ENCODE measurements around the gene THOP1.
A peak's percentile ranks its signal among the peaks of the same experiment; 100 is the strongest.

THOP1 gene

GRCh38 chr19:2785244-2785997, at the start of gene THOP1:
TSS of gene THOP1 (plus strand) at chr19:2785503. CDS start at chr19:2785663, 160 bp downstream.
- peak; percentile 99 for DNase-seq (ENCODE audit: low read depth in 2 of 2, low spot score in 1 of 2)

GRCh38 chr19:2736550-2737190, 48.6 kb upstream of the THOP1 start:
- no peak for DNase-seq (ENCODE audit: low read depth in 2 of 2, low spot score in 1 of 2)

- peak; percentile 98 for DNase-seq (ENCODE audit: low read depth in 2 of 2, low spot score in 1 of 2)
Measured at GRCh38 chr19:2739602-2740313, 45.5 kb upstream of the THOP1 start, which contains the start of gene SLC39A3. TSS of gene SLC39A3 (minus strand) at chr19:2740017. CDS start at chr19:2737257, 2,760 bp downstream.

- DNase-seq (ENCODE audit: low read depth in 2 of 2, low spot score in 1 of 2) = no peak
Measured at GRCh38 chr19:2740314-2740656, 45.0 kb upstream of the THOP1 start.

GRCh38 chr19:2743099-2743498, 42.2 kb upstream of the THOP1 start:
- no peak for DNase-seq (ENCODE audit: low read depth in 2 of 2, low spot score in 1 of 2)

- DNase-seq (ENCODE audit: low read depth in 2 of 2, low spot score in 1 of 2) = no peak
Measured at GRCh38 chr19:2744113-2744512, 41.2 kb upstream of the THOP1 start.

GRCh38 chr19:2747349-2747748, 38.0 kb upstream of the THOP1 start:
- DNase-seq (ENCODE audit: low read depth in 2 of 2, low spot score in 1 of 2) = no peak

- no peak for DNase-seq (ENCODE audit: low read depth in 2 of 2, low spot score in 1 of 2)
Measured at GRCh38 chr19:2750808-2751437, 34.4 kb upstream of the THOP1 start.

- no peak for DNase-seq (ENCODE audit: low read depth in 2 of 2, low spot score in 1 of 2)
Measured at GRCh38 chr19:2751438-2751830, 33.9 kb upstream of the THOP1 start.

- DNase-seq (ENCODE audit: low read depth in 2 of 2, low spot score in 1 of 2) = no peak
Measured at GRCh38 chr19:2754659-2755447, 30.4 kb upstream of the THOP1 start.

- no peak for DNase-seq (ENCODE audit: low read depth in 2 of 2, low spot score in 1 of 2)
Measured at GRCh38 chr19:2755448-2755705, 29.9 kb upstream of the THOP1 start.

GRCh38 chr19:2755811-2756210, 29.5 kb upstream of the THOP1 start:
- DNase-seq (ENCODE audit: low read depth in 2 of 2, low spot score in 1 of 2) = no peak

- no peak for DNase-seq (ENCODE audit: low read depth in 2 of 2, low spot score in 1 of 2)
Measured at GRCh38 chr19:2756477-2756876, 28.8 kb upstream of the THOP1 start.

GRCh38 chr19:2756921-2757881, 28.1 kb upstream of the THOP1 start:
- DNase-seq (ENCODE audit: low read depth in 2 of 2, low spot score in 1 of 2) = no peak

GRCh38 chr19:2758601-2759313, 26.5 kb upstream of the THOP1 start:
- no peak for DNase-seq (ENCODE audit: low read depth in 2 of 2, low spot score in 1 of 2)

- DNase-seq (ENCODE audit: low read depth in 2 of 2, low spot score in 1 of 2) = no peak
Measured at GRCh38 chr19:2759362-2759761, 25.9 kb upstream of the THOP1 start.

- no peak for DNase-seq (ENCODE audit: low read depth in 2 of 2, low spot score in 1 of 2)
Measured at GRCh38 chr19:2759965-2760364, 25.3 kb upstream of the THOP1 start.

GRCh38 chr19:2761309-2761677, 24.0 kb upstream of the THOP1 start:
- no peak for DNase-seq (ENCODE audit: low read depth in 2 of 2, low spot score in 1 of 2)

Measured in stimulated activated CD8-positive, alpha-beta memory T cell treated with anti-CD3 and anti-CD28 coated beads, Interleukin-4, amount 100 ng/mL, for 4 hours (primary cell).